K562 (cell line): ENCODE measurements around the gene SLC34A3. TPM values are rescaled to one million over a fixed set of nuclear protein-coding genes. Genes with fewer than 3 reads are reported as not detected.
A peak's percentile ranks its signal among the peaks of the same experiment; 100 is the strongest.

ENCODE experiments used
- ATAC-seq: fragments of 200-7000 bp; cut with Tn5 transposase; 3 replicates; pipeline ENCODE4 v1.9.1; 2020; ENCODE audit warnings: moderate library complexity
- BruUV-seq: library from RNA; stranded (reverse); fragments of 400-500 nt; replicated peaks from 2 replicates; lab custom pipeline; 2021; lab: Mats Ljungman, UMichigan
- CTCF ChIA-PET: fragments of 300-600 bp; formaldehyde crosslinking; extraction: SDS; loops from one replicate; lab custom pipeline; 2021; ENCODE audit warnings: low intra/inter-chr PET ratio; lab: Yijun Ruan, JAX
- POLR2A ChIA-PET: fragments of 300-600, 350-650 bp; sonication (Branson Sonifier 250); formaldehyde crosslinking; extraction: SDS; loops from one replicate; lab custom pipeline; 2021; ENCODE audit warnings: antibody characterized with exemption, inconsistent platforms; lab: Yijun Ruan, JAX
- DNase-seq, 4 experiments: peaks; one replicate each; pipeline versions ENCODE4 v3.0.0 to v3.0.0-alpha.2; 2011 to 2018; ENCODE audit warnings: low spot score in 3 of 4, mixed read lengths in 3 of 4; ENCODE audit errors: extremely low read depth in 1 of 4
- FAIRE-seq: peaks from 2 replicates; lab custom pipeline; 2011; peaks lifted over from hg19 to GRCh38; lab: Jason Lieb, UNC
- H2AFZ ChIP-seq: 2 replicates; pipeline ENCODE4 v1.6.0; 2011; ENCODE audit warnings: low read depth, low read length, control low read depth, inconsistent platforms
- H3K27ac ChIP-seq: fragments of 200-600 bp; 3 replicates; pipeline ENCODE4 v1.8.0; 2011; ENCODE audit warnings: low read depth, mild to moderate bottlenecking, control low read depth, inconsistent platforms, low read length, moderate library complexity, mixed read lengths; ENCODE audit errors: extremely low read depth
- H3K27me3 ChIP-seq, 2 experiments: fragments of 300-600 bp in 1 of 2; 2 replicates in 1 of 2; 3 replicates in 1 of 2; pipeline versions ENCODE4 v1.6.0 to v1.8.0; 2011; ENCODE audit warnings: inconsistent platforms in 2 of 2, low read length in 2 of 2, mild to moderate bottlenecking in 1 of 2, mixed read lengths in 1 of 2, moderate library complexity in 1 of 2; ENCODE audit not compliant: control insufficient read depth in 2 of 2, insufficient read depth in 2 of 2
- H3K36me3 ChIP-seq: fragments of 300-600 bp; 3 replicates; pipeline ENCODE4 v1.8.0; 2011; ENCODE audit warnings: mild to moderate bottlenecking, low read length, inconsistent platforms; ENCODE audit not compliant: control insufficient read depth, insufficient read depth
- H3K4me1 ChIP-seq, 2 experiments: fragments of 200-600 bp in 1 of 2; replicated peaks in 1 of 2; 2 replicates in 1 of 2; 3 replicates in 1 of 2; pipeline versions ENCODE4 v1.5.1 to v1.8.0; 2011; ENCODE audit warnings: inconsistent platforms in 2 of 2, low read length in 2 of 2, mild to moderate bottlenecking in 1 of 2, mixed read lengths in 1 of 2, moderate library complexity in 1 of 2; ENCODE audit not compliant: control insufficient read depth in 2 of 2, insufficient read depth in 2 of 2
- H3K4me2 ChIP-seq: 2 replicates; pipeline ENCODE4 v1.6.1; 2011; ENCODE audit warnings: low read length, control low read depth, inconsistent platforms, mixed read lengths; ENCODE audit not compliant: insufficient read depth
- H3K4me3 ChIP-seq: fragments of 200-600 bp; sonication (generic), shearing (Covaris generic); 2 replicates; pipeline ENCODE4 v1.5.1; 2016; ENCODE audit warnings: control low read depth, inconsistent platforms
- H3K79me2 ChIP-seq: fragments of 200-600 bp; 3 replicates; pipeline ENCODE4 v1.8.0; 2011; ENCODE audit warnings: low read length, inconsistent platforms; ENCODE audit not compliant: control insufficient read depth, insufficient read depth
- H3K9ac ChIP-seq, 2 experiments: 2 replicates each; pipeline versions ENCODE4 v1.6.0 to v1.6.1; 2011; ENCODE audit warnings: low read depth in 2 of 2, low read length in 2 of 2, control low read depth in 1 of 2, inconsistent platforms in 1 of 2, mild to moderate bottlenecking in 1 of 2, mixed read lengths in 1 of 2; ENCODE audit not compliant: insufficient read depth in 1 of 2
- H3K9me1 ChIP-seq: one replicate; pipeline ENCODE4 v1.6.0; 2011; ENCODE audit warnings: inconsistent platforms, mild to moderate bottlenecking, low read length, moderate library complexity; ENCODE audit not compliant: control insufficient read depth, insufficient read depth
- H3K9me3 ChIP-seq: replicated peaks from 2 replicates; pipeline ENCODE4 v1.5.1; 2011; ENCODE audit warnings: low read depth, low read length, inconsistent platforms; ENCODE audit not compliant: control insufficient read depth, insufficient read depth
- H4K20me1 ChIP-seq: replicated peaks from 2 replicates; pipeline ENCODE4 v1.6.1; 2011; ENCODE audit warnings: low read length, inconsistent platforms, mixed read lengths; ENCODE audit not compliant: control insufficient read depth, insufficient read depth
- CREBBP ChIP-seq: IDR thresholded peaks from one replicate; pipeline ENCODE4 v1.6.1; 2012; ENCODE audit warnings: low read depth, mild to moderate bottlenecking, control low read depth, inconsistent platforms, low read length
- DPF2 ChIP-seq: fragments of 450-650 bp; IDR thresholded peaks from 2 replicates; pipeline ENCODE4 v1.6.1; 2016
- MCM7 ChIP-seq, 2 experiments: fragments of 450-650 bp; IDR thresholded peaks; 2 replicates each; pipeline ENCODE4 v1.6.1; 2016 to 2018
- NFIC ChIP-seq: fragments of 450-650 bp; IDR thresholded peaks from 2 replicates; pipeline ENCODE4 v1.6.1; 2017; ENCODE audit warnings: mild to moderate bottlenecking, inconsistent platforms
- POLR2G ChIP-seq: fragments of 200-400 bp; formaldehyde crosslinking; IDR thresholded peaks from 2 replicates; pipeline ENCODE4 v1.6.1; 2017; ENCODE audit warnings: low read depth, mild to moderate bottlenecking, antibody characterized with exemption, low read length, moderate library complexity
- RBFOX2 ChIP-seq: fragments of 200-400 bp; formaldehyde crosslinking; IDR thresholded peaks from 2 replicates; pipeline ENCODE4 v1.6.1; 2017; ENCODE audit warnings: low read depth, mild to moderate bottlenecking, low read length, moderate library complexity
- SETDB1 ChIP-seq: IDR thresholded peaks from one replicate; pipeline ENCODE4 v1.6.1; 2012; ENCODE audit warnings: low read length, control low read depth, inconsistent platforms
- WGBS: fragments of 100-300 bp; shearing (Covaris generic); methylation state at CpG from one replicate; pipeline ENCODE4 v1.1.6; 2016; ENCODE audit warnings: low coverage, mixed read lengths; ENCODE audit not compliant: insufficient coverage; ENCODE audit errors: missing lambda C conversion rate; 5-methylcytosine and 5-hydroxymethylcytosine counted together
- in situ Hi-C: fragments of 300-500 bp; cut with MboI; formaldehyde crosslinking; loops from 4 replicates; pipeline ENCODE4 v1.15.0; 2018; ENCODE audit warnings: inconsistent platforms, mixed read lengths
- intact Hi-C: fragments of 100-400 bp; cut with micrococcal nuclease; formaldehyde crosslinking; loops from 2 replicates; pipeline ENCODE4 v1.14.2; 2022
- polyA plus RNA-seq, 8 experiments: library from polyadenylated mRNA; depleted of rRNA in 4 of 8; stranded (reverse) in 5 of 8; unstranded in 3 of 8; fragments of >200 nt; fragmentation: Nextera tagmentation in 2 of 8; fragmentation: Illumina TruSeq in 1 of 8; extraction: Ambion mirVana in 2 of 8; extraction: Trizol in 1 of 8; gene quantifications; 2 replicates each; pipeline versions ENCODE4 v1.2.1 to v1.2.3, GENCODE V29; 2011 to 2014; ENCODE audit warnings: inconsistent platforms in 1 of 8, missing spikeins in 1 of 8
- total RNA-seq, 7 experiments: library from RNA; depleted of rRNA in 6 of 7; stranded (reverse); fragments of >200 nt in 6 of 7; fragmentation: Illumina TruSeq in 2 of 7; extraction: Trizol in 2 of 7; gene quantifications; 2 replicates each; pipeline versions ENCODE4 v1.2.1 to v1.2.3, GENCODE V29; 2011 to 2021; ENCODE audit warnings: low replicate concordance in 1 of 7

Gene SLC34A3
- total and polyA plus RNA-seq, 9 of the 15 experiments (the other 6 are each of a cell fraction or from before 2014, with no cell fraction given) = not detected

- Histone ChIP-seq H3K4me3 (no peak overlapping the region), H3K79me2 (peaks cover 10% of the 10 kb centered on the region; the same call in 2 of the 3 replicates), H3K9me3 (no peaks in the 10 kb centered on the region), H3K27me3 (no peaks in the 10 kb centered on the region), H3K4me1 (peaks cover 20 to 56% of the 10 kb centered on the region in 2 experiments)
- CTCF ChIA-PET = no interaction called here
- 90% methylated on average over 15 of the region's 15 CpGs for WGBS
- BruUV-seq = no TSS peak
- no peak for ATAC-seq
- TF ChIP-seq MCM7 (IDR thresholded peaks at IDR 0.05) (no peak), RBFOX2 (peak; percentile 35; the same call in 1 of the 2 replicates), CREBBP (no peak), NFIC (peak; percentile 75), SETDB1 (no peak), DPF2 (no peak), POLR2G (0 out of 2 replicates have a peak, but pooled peaks have one; percentile 17)
- TF ChIP-seq, all 486 proteins: peak for 3
- Histone ChIP-seq H2AFZ (no peak overlapping the region), H3K9me1 (no peaks in the 10 kb centered on the region), H3K9ac (no peak overlapping the region; a peak in 1 of 4 replicates), H3K27ac (no peak overlapping the region), H3K4me2 (no peak overlapping the region), H3K36me3 (peaks cover 72% of the 10 kb centered on the region), H4K20me1 (no peaks in the 10 kb centered on the region)
- FAIRE-seq = no peak
- no peak for DNase-seq
- in situ Hi-C loops = no loop called here
- intact Hi-C loops = no loop called here
- POLR2A ChIA-PET = interaction anchor here (0.7 to 4.2 kb wide), 6 partner anchors 11 to 137 kb away, joined by 3 to 23 read pairs (median 3); partner anchors contain the start of gene TOR4A
Measured at GRCh38 chr9:137266162-137266527, 35.4 kb downstream of the SLC34A3 start.
